Activated CD8-positive, alpha-beta memory T cell treated with anti-CD3 and anti-CD28 coated beads, Interleukin-2, amount 50 U/mL, for 1 hour (primary cell): ENCODE data around the gene PLCB3.

Source experiments
- DNase-seq: peaks from one replicate; pipeline ENCODE4 v3.0.0-alpha.2; 2020; ENCODE audit errors: extremely low read depth

The PLCB3 gene

DNA sequence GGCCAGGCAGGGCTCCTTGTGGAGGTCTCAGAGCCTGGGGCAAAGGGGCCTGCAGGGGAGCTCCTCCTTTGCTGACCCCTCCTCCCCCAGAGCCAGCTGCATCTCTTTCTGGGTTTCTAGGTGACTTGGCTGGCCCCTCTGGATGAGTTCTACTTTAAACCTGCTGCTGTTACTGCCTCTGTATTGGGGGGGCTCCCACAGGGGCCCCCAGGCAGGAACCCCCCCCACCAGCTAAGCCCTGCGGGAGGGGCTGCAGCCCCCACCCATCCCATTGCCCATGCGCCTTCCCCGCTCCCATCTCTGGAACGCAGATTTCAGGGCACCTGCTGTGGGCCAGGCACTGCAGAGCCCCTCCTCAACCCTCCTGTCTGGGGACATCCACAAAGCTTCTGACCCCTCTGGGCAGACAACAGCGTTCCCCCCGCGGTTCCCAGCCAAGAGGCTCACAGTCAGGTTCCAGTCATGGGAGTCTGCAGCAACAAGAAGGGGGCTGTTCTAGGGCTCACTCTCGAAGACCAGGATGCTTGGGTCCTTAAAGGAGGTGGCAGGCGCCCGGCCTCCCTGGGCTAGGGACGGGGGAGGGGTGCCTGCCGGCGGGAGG is 815 bp upstream of the PLCB3 start:
- DNase-seq = no peak

GRCh38 chr11:64251753-64252002 is 348 bp downstream of the PLCB3 start:
- DNase-seq = no peak

- DNase-seq = no peak
Observed at GRCh38 chr11:64252003-64252872, 908 bp downstream of the PLCB3 start.

DNA sequence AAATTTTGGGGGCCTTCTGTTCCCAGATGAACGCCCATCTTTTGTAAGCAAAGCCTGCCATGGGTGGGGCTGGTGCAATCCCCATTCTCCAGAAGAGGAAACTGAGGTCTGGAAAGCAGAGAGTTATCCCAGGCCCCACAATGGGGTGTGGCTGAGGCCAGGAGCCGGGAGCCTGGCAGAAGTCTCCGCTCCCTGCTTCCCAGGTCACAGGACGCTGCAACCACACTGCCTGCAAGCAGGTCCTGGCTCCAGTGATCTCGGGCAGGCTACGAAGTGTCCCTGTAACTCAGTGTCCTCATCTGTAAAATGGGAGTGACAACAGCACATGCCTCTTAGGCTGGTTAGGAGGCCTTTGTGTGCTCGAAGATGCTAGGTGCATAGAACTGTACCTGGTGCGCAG is 1.7 kb downstream of the PLCB3 start:
- DNase-seq = no peak

DNA sequence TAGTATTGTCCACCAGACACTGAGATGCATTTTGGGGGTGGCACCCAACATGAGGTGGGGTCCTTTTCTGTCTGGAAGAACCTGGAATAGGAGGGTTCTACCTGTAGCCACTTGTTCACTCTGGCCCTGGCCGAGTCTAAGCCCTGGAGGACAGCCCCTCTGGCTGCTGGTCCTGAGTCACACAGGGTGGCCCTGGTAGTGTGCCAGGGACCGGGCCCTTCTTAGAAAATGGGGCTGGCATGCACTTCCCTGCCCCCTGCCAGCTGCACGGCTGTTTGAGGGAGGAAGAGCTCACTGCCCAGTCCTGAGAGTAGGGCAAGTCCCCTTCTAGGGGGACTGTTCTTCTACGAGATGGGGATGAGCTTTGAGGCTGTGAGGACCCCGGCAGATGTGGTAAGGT is 2.2 kb downstream of the PLCB3 start:
- no peak for DNase-seq

- DNase-seq = no peak
Observed at GRCh38 chr11:64254326-64254725, 3.0 kb downstream of the PLCB3 start.

DNA sequence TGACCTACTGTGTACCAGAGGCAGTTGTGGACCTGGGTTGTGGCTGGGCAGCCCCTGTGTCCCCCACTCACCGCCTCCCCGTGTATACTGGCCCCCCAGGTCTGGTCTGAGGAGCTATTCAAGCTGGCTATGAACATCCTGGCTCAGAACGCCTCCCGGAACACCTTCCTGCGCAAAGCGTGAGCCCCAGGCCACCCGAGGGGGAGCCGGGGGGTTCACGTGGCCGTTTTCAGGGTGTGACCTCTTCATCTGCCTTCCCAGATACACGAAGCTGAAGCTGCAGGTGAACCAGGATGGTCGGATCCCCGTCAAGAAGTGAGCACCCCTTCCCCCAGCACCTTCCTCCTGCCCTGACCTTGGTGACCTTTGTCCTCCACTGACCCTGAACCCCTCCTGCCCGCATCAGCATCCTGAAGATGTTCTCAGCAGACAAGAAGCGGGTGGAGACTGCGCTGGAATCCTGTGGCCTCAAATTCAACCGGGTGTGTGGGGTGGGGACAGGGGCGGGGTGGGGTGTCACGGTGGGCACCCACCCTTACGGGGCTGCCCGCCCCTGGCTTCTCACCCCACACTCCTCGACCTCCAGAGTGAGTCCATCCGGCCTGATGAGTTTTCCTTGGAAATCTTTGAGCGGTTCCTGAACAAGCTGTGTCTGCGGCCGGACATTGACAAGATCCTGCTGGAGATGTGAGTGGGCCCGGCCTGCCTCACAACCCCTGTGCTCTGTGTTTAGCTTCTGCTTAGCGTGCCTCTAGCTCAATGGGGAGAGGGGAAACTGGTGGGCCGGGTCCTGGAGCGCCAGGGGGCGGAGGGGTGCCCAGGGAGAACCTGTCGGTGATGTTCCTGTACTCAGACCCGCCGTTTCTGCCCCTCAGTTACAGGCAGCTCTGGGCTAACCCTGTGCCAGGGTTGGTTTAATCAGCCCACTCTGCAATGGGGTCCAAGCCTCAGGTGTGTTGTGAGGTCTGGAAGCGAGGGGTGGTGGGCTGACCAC is 4.1 kb downstream of the PLCB3 start:
- no peak for DNase-seq

DNA sequence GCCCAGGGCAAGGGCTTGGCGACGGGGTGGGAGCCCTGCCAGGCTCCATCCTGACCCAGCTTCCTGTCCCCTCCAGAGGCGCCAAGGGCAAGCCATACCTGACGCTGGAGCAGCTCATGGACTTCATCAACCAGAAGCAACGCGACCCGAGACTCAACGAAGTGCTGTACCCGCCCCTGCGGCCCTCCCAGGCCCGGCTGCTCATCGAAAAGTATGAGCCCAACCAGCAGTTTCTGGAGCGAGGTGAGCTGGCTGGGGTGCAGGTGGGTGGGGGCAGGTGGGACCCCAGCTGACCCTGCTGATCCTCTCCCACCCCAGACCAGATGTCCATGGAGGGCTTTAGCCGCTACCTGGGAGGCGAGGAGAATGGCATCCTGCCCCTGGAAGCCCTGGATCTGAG is 5.0 kb downstream of the PLCB3 start:
- DNase-seq = no peak

GRCh38 chr11:64258356-64258755 is 7.0 kb downstream of the PLCB3 start:
- DNase-seq = no peak

DNA sequence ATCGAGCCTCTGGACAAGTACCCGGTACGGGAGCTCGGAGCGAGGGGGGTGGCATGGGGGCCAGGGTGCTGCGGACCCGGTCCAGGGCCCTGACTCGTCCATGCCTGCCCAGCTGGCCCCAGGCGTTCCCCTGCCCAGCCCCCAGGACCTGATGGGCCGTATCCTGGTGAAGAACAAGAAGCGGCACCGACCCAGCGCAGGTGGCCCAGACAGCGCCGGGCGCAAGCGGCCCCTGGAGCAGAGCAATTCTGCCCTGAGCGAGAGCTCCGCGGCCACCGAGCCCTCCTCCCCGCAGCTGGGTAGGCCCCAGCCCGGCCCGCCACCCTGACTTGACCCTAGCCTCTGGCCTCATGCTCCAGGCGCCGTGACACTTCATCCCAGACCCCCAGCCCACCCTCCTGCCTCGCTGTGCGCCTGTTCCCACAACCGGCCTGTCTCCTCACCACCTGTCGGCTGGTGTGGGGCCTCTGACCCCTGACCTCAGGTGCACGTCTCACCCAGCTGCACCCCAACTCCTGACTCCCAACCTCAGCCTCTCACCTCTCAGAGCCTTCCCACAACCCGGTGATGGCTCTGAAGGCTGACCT is 7.7 kb downstream of the PLCB3 start:
- DNase-seq = no peak

DNA sequence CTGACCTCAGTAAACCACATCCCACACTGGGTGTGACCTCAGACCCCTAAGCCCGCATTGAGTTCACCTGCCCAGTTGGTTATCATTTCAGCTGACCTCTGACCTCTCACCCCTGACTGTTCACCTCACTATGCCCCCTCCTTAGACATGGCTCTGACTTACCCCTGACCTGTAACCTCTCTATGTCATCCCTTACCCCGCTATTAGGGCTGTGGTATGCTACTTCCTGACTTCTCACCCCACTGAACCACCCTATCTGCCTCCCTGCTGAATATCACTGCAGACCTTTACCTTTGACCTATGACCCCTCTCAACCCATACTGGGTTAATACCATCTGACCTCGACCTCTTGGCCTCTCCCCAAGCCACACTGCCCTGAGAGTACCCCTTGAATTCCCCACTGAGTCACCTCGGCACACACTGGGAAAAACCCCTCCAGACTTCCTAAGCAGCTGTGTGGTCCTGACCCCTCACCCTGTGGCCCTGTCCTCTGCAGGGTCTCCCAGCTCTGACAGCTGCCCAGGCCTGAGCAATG is 8.3 kb downstream of the PLCB3 start:
- DNase-seq = no peak

GRCh38 chr11:64260147-64260708 is 8.9 kb downstream of the PLCB3 start:
- no peak for DNase-seq

DNA sequence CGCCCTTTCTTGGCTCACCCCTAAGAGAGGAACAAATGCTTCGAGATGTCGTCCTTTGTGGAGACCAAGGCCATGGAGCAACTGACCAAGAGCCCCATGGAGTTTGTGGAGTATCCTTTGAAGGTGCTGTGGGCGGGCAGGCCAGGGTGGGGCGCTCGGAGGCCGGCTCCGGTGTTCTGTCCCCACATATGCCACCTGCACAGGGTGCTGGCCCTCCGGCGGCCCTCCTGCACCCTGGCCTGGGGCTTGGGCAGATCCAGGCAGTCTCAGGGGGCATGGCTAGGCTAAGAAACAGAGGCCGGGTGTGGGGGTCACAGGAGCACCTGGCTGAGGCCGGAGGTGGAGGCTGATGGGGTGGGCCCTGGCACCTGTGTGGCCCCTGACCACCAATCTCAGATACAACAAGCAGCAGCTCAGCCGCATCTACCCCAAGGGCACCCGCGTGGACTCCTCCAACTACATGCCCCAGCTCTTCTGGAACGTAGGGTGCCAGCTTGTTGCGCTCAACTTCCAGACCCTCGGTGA is 10.3 kb downstream of the PLCB3 start:
- DNase-seq = no peak

DNA sequence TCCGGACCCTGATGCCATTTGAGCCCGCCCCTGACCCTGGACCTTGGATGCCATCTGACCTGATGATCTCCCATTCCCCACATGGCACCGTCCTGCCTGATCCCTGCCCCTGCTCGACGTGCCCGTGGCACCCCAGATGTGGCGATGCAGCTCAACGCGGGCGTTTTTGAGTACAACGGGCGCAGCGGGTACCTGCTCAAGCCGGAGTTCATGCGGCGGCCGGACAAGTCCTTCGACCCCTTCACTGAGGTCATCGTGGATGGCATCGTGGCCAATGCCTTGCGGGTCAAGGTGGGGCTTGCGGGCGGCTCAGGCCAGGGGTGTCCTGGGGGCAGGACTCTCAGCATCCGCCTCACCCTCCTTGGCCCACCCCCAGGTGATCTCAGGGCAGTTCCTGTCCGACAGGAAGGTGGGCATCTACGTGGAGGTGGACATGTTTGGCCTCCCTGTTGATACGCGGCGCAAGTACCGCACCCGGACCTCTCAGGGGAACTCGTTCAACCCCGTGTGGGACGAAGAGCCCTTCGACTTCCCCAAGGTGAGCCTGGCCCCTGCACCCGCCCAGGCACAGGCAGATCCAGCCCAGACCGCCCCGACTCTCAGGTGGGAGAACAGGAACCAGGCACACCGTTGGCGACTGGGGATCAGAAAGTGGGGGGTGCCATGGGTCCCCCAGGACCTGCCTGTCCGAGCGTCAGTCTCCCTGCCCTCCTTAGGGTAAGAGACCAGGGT is 11.1 kb downstream of the PLCB3 start:
- DNase-seq = no peak

DNA sequence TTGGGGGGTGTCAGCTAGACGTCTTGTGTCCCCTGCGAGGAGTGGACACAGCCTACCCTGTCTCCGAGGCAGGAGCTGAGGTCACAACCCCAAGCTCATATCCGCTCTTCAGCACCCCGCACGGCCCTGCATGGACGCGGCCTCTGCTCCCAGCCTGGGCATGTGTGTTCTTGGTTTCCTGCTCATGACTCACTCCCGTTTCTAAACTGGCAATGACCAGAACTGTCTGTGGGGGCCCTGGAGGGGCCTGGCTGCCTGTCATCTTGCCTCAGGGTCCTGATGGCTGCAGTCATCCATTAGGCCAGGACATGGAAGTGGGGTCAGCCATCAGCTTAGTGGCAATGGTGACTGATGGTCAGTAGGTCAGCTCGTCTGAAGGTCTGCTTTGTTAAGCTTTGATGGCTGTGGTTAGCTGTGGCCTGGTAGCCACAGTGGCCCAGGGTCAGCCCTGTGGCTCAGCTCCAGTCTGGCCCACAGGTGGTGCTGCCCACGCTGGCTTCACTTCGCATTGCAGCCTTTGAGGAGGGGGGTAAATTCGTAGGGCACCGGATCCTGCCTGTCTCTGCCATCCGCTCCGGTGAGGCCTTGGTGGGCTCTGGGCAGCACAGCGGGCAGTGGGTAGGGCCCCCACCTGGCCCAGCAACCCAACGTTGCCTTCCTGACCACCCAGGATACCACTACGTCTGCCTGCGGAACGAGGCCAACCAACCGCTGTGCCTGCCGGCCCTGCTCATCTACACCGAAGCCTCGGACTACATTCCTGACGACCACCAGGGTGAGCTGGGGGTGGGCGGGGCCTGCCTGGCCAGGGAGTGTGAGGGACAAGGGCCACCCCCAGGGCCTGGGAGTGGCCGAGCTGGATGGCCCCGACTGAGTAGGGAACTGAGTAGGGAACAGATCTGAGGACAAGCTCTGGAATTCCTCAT is 12.0 kb downstream of the PLCB3 start:
- DNase-seq = no peak

GRCh38 chr11:64263947-64264317 is 12.6 kb downstream of the PLCB3 start:
- DNase-seq = no peak

GRCh38 chr11:64264371-64264852 is 13.1 kb downstream of the PLCB3 start:
- no peak for DNase-seq

DNA sequence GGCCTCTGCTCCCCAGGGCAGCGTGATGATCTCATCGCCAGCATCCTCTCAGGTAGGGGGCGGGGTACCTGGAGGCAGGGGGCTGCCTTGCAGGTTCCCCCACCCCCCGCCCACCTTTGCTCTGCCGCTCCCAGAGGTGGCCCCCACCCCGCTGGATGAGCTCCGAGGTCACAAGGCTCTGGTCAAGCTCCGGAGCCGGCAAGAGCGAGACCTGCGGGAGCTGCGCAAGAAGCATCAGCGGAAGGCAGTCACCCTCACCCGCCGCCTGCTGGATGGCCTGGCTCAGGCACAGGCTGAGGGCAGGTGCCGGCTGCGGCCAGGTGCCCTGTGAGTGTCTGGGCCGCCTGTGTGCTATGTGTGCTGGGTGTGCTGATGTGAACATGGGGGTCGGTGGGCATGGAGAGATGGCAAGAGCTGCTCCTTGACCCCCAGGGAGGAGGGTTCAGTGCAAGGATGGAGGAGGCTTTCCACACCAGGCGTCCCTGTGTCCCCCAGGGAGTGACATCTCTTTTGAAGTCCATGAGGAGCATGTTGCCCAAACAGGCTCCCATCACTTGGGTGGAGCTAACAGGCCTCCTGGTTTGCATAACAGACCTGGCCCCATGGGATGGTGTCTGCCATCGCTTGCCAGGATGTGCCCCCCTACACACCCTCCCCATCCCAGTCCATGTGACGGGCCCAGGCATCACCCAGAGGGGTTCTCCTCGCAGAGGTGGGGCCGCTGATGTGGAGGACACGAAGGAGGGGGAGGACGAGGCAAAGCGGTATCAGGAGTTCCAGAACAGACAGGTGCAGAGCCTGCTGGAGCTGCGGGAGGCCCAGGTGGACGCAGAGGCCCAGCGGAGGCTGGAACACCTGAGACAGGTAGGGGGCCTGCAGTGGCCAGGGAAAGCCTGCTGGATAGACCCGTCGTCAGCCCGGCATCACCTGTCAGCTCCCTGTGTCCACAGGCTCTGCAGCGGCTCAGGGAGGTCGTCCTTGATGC is 14.1 kb downstream of the PLCB3 start:
- no peak for DNase-seq
